DMS 273 (cell line): ENCODE results near the gene KRT78.

Source experiments
- DNase-seq: peaks from one replicate; lab custom pipeline; 2025; ENCODE audit not compliant: unreplicated experiment; lab: John Stamatoyannopoulos, UW

KRT78 gene

GRCh38 chr12:52838609-52839435, 10.0 kb downstream of the KRT78 start:
- DNase-seq: no peak

- DNase-seq: no peak
These were observed 10.8 kb downstream of the KRT78 start for GRCh38 chr12:52837781-52838608.

- DNase-seq: no peak
These were observed 11.4 kb downstream of the KRT78 start for GRCh38 chr12:52837413-52837741.

- no peak for DNase-seq
These were observed 12.0 kb downstream of the KRT78 start for GRCh38 chr12:52836491-52837412.

- no peak for DNase-seq
These were observed 12.7 kb downstream of the KRT78 start for GRCh38 chr12:52836042-52836466.

- DNase-seq: no peak
These were observed 13.3 kb downstream of the KRT78 start for GRCh38 chr12:52835271-52836041.

- no peak for DNase-seq
These were observed 14.1 kb downstream of the KRT78 start for GRCh38 chr12:52834727-52835001.

- no peak for DNase-seq
These were observed 14.7 kb downstream of the KRT78 start, which contains the start of gene KRT79 for GRCh38 chr12:52833922-52834726. Gene KRT79 (minus strand): TSS chr12:52834311. CDS start chr12:52834260, 51 bp downstream.

- DNase-seq: no peak
These were observed 15.5 kb downstream of the KRT78 start for GRCh38 chr12:52832985-52833905.

GRCh38 chr12:52832451-52832850, 16.3 kb downstream of the KRT78 start:
- DNase-seq: no peak

GRCh38 chr12:52831251-52831650, 17.5 kb downstream of the KRT78 start:
- DNase-seq: no peak

- no peak for DNase-seq
These were observed 18.6 kb downstream of the KRT78 start for GRCh38 chr12:52829986-52830770.

GRCh38 chr12:52828591-52829021, 20.2 kb downstream of the KRT78 start:
- DNase-seq: no peak

- DNase-seq: no peak
These were observed 20.6 kb downstream of the KRT78 start for GRCh38 chr12:52828156-52828555.

- DNase-seq: no peak
These were observed 21.2 kb downstream of the KRT78 start for GRCh38 chr12:52827499-52828090.

GRCh38 chr12:52826611-52827498, 21.9 kb downstream of the KRT78 start:
- DNase-seq: no peak
